Kasumi-1 (cell line): ENCODE measurements around the gene NDUFV3.
A peak's percentile ranks its signal among the peaks of the same experiment; 100 is the strongest.
"Not testable (repeated sequence)": the region's sequence is repeated elsewhere in the genome, so short reads cannot be mapped to it uniquely, and the experiment has no call there.

Experiments used
- DNase-seq, 2 experiments: peaks; one replicate each; lab custom pipeline; 2025; lab: John Stamatoyannopoulos, UW

The NDUFV3 gene

GRCh38 chr21:42857216-42857615 is 35.9 kb upstream of the NDUFV3 start:
- DNase-seq = no peak

- no peak for DNase-seq
Measured at GRCh38 chr21:42858185-42858847, 34.8 kb upstream of the NDUFV3 start.

GRCh38 chr21:42858957-42859890 is 33.9 kb upstream of the NDUFV3 start:
- no peak for DNase-seq

GRCh38 chr21:42859891-42860230 is 33.2 kb upstream of the NDUFV3 start:
- no peak for DNase-seq

- DNase-seq = no peak
Measured at GRCh38 chr21:42860345-42860744, 32.8 kb upstream of the NDUFV3 start.

GRCh38 chr21:42861311-42861847 is 31.7 kb upstream of the NDUFV3 start:
- DNase-seq = no peak

GRCh38 chr21:42861848-42862400 is 31.2 kb upstream of the NDUFV3 start:
- DNase-seq = no peak

GRCh38 chr21:42862774-42863503 is 30.2 kb upstream of the NDUFV3 start:
- no peak for DNase-seq

GRCh38 chr21:42863504-42863870 is 29.6 kb upstream of the NDUFV3 start:
- no peak for DNase-seq

- no peak for DNase-seq
Measured at GRCh38 chr21:42864286-42864685, 28.8 kb upstream of the NDUFV3 start.

GRCh38 chr21:42864815-42865775 is 28.0 kb upstream of the NDUFV3 start:
- DNase-seq = no peak

GRCh38 chr21:42865776-42866160 is 27.3 kb upstream of the NDUFV3 start:
- DNase-seq = no peak

GRCh38 chr21:42868196-42868595 is 24.9 kb upstream of the NDUFV3 start:
- no peak for DNase-seq

- no peak for DNase-seq
Measured at GRCh38 chr21:42873096-42873495, 20.0 kb upstream of the NDUFV3 start.

GRCh38 chr21:42875811-42876210 is 17.3 kb upstream of the NDUFV3 start:
- not testable (repeated sequence) for DNase-seq

- peak; percentile 44 to 64 for DNase-seq
Measured at GRCh38 chr21:42878678-42878992, 14.5 kb upstream of the NDUFV3 start.

GRCh38 chr21:42878993-42879787 is 13.9 kb upstream of the NDUFV3 start, which contains the start of gene WDR4:
Gene WDR4, minus strand, starts transcription at chr21:42879539. Its CDS starts 44 bp downstream, at chr21:42879495.
- DNase-seq = peak; percentile 85 to 92

GRCh38 chr21:42880352-42880751 is 12.8 kb upstream of the NDUFV3 start:
- DNase-seq = no peak

- no peak for DNase-seq
Measured at GRCh38 chr21:42883921-42884320, 9.2 kb upstream of the NDUFV3 start.

GRCh38 chr21:42887326-42887725 is 5.8 kb upstream of the NDUFV3 start:
- no peak for DNase-seq
